GM19193 (cell line): ENCODE results near the gene RAET1G.

Source experiments
- POLR2A ChIP-seq: IDR thresholded peaks from 4 replicates; pipeline ENCODE4 v1.6.1; 2011; ENCODE audit not compliant: insufficient read depth, insufficient read length; ENCODE audit errors: extremely low read depth

RAET1G gene

GRCh38 chr6:149899486-149899885, 23.4 kb downstream of the RAET1G start:
- TF ChIP-seq POLR2A: no peak

DNA sequence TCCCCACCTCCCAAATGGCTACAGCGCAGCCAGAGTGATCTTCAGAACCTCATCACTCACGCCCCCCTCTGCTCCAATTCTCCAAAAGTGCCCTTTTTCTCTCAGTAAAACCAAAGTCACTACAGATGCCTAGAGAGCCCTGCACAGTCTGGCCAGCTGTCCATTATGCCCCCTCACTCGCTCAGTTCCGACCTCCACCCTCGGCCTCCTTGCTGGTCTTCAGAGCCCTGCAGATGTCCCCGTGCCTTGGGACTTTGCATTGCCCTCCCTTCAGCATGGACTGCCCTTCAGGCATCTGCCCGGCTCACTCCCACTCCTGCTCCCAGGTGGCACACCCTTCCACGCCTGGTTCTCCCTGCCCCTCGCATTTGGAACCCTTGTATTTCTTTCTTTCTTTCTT, 24.0 kb downstream of the RAET1G start:
- no peak for TF ChIP-seq POLR2A

GRCh38 chr6:149897855-149898744, 24.8 kb downstream of the RAET1G start, which contains the start of gene RAET1E:
RAET1E (minus strand) TSS chr6:149898113; CDS start chr6:149890901, 7,212 bp downstream.
- TF ChIP-seq POLR2A: no peak

DNA sequence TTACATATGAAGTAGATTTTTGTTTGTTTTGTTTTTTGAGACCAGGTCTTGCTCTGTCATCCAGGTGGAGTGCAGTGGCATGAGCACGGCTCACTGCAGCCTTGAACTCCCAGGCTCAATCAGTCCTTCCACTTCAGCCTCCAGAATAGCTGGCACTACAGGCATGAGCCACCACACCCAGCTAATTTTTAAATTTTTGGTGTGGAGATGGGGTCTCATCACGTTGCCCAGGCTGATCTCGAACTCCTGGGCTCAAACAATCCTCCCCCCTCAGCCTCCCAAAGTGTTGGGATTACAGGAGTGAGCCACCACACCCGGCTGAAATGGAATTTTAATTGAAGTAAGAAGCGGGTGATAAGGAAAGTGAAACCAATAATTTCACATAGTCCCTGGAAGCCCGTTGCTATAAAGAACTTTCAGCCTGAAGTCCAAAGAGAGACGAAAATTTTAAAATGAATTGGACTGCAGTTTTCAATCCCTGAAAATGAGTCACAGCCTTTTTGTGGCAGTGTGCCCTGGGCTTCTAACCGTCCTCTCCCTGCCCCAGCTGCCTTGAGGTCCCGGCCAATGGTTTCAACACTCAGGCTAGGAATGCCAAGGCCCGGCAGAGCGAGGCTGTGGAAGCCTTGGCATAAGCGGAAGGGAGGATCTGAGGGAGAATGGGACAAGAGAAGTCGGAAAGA, 25.8 kb downstream of the RAET1G start:
- no peak for TF ChIP-seq POLR2A

DNA sequence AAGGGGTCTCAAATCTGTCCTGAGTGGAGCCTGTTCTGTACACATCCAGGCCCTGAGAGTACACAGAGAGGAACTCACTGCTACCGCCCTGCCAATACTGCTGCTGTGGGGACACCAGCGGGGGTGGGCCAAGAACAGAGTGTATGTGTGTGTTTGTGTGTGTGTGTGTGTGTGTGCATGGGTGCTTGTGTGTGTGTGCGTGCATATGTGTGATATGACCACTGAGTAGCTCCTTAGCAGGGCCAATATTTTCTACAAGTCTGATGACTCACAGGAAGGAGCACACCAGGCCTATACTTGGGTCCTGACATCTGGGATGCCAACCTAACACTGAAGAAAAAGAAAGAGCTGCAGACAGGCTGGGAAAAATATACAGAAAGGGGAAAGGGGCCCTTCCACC, 26.4 kb downstream of the RAET1G start:
- no peak for TF ChIP-seq POLR2A

DNA sequence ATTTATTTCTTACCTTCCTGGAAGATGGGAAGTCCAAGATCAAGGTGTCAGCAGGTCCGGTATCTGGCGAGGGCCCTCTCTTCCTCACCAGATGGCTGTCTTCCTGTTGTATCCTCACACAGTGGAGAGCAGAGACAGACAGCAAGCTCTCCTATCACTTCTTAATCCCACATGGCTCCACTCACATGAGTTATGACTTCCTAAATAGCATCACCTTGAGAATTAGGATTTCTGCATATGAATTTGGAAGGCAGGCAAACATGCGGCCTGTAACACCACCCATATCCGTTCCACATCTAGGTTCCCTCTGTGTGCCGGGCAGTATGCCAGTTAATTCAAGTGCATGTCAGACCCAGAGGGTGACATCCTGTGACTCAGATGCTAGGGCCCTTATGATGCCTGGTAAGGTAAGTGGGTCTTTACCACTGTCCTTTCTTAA, 27.1 kb downstream of the RAET1G start:
- no peak for TF ChIP-seq POLR2A

GRCh38 chr6:149895048-149895590, 27.8 kb downstream of the RAET1G start:
- TF ChIP-seq POLR2A: no peak

DNA sequence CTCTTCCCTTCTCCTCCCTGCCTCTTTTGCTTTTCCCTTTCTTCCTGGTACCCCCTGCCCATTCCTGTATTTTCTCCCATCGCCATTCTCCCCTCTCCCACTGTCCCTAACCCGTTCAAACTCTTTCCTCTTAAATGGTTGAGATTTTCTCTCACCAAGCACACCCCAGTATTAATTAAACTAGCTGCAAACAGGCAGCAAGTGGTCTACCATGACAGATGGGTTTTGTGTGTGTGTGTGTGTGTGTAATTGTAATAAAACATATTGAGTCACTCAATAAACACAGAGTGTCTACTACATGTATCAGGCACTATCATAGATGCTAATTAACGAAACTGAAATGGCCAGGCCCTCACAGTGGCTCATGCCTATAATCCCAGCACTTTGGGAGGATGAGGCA, 31.7 kb downstream of the RAET1G start:
- TF ChIP-seq POLR2A: no peak

- no peak for TF ChIP-seq POLR2A
These were observed 32.3 kb downstream of the RAET1G start for GRCh38 chr6:149890629-149891045.

DNA sequence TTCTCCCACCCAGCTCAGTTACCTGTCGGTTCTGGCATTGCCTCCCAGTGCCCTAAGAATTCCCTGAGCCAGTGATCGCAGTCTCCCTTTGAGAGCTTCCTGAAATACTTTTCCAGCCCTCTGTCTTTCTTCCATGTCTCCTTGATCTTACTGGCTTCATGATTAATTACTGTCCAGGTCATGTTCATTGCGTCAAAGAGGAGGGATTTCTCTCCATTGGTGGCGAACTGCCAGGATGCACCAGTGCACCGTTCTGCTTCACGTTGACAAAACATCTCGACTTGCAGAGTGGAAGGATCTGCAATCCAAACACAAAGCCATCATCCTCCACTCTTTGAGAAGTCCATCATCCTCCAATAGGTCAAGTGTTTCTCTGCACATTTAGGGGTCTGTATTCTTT, 33.6 kb downstream of the RAET1G start:
- no peak for TF ChIP-seq POLR2A

DNA sequence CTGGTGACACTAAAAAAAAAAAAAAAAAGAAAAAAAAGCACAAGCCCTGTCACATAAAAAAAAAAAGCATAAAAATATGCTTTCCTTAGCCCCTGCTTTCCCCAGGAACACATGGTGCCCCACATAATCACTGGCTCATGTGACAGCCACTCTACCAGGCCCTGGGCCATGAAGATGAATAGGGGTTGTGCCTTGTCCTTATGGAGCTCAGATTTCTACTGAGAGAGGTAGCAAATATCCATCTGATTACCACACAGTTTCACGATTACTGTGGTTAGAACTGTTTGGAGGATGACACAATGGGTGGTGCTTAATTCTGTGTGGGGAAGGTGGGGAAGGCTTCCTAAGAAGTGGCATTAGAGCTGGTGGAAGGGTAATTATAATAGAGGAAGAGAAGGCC, 34.3 kb downstream of the RAET1G start:
- no peak for TF ChIP-seq POLR2A

GRCh38 chr6:149888093-149888492, 34.8 kb downstream of the RAET1G start:
- TF ChIP-seq POLR2A: no peak

- no peak for TF ChIP-seq POLR2A
These were observed 35.6 kb downstream of the RAET1G start for GRCh38 chr6:149887343-149887742.

DNA sequence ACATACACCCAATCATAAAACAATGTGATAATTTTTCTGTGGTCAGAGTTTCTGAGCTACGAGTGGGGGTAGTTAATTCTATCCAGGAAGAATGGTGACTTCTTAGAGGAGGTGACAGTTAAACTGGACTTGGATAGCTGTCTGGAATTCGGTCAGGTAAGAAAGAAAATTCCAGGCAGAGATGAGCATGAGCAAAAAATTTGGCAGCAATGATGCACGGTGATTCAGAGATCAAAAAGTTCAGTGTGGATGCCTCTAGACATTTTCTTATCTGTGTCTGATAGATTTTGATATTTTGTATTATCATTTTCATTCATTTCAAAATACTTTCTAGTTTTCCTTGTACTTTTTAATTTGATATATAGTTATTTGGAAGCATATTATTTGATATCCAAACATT, 37.0 kb downstream of the RAET1G start:
- no peak for TF ChIP-seq POLR2A

DNA sequence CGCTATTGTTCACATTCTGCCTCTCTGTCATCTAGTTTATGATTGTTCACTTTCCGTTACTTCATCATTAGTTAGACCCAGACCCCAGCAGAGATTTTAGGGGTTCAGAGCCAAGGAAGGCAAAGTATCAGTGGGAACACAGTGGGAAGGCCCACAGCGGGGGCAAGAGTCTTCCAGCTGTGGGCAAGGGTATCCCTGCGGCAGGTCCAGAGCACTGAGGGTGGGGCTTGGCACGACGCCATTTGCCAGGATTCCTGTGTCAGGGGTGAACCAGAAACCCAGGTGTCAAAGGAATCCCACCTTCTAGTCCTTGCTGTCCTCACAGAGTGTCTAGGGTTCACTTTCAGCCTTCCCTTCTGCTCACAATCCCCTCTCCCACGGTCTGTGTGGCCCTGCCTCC, 38.3 kb downstream of the RAET1G start:
- no peak for TF ChIP-seq POLR2A
